ENCODE data around the gene OLA1.

Gene OLA1

DNA sequence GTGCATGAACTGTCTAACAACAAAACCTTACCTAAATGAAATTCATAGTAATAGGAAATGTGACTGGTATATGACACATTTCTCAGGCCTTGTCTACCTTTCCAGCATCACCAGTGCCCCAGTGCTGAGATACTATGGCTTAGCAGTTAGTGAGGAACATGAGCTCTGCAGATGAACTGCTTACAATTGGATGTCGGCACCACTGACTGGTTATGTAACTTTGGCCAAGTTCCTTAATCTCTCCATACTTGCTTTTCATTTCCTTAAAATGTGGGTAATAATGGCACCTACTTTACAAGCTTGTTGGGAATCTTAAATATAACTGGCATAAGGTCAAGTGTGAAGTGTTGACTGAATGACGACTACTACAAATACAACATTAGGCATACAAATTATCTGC is 136.3 kb downstream of the OLA1 start:
- no peak for DNase-seq

DNA sequence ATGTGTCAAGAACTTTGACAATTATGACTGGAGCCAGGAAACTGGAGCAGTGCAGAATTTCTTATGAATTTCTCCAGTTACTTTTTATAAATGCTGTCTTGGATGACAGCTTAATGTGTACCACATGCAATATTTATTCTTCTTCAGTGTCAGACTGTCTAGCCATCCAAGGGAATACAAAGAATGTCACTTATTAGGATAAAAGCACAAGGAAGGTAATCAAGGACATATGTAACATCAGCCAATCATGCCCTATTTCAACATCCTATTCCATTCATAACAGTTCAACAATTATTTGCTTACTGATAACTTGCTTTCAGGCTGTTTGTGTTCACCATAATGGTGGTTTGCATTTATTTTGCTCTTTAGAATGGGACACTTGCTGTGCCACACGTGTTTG is 139.8 kb downstream of the OLA1 start:
- no peak for DNase-seq

- DNase-seq = no peak
These were observed 141.6 kb downstream of the OLA1 start for GRCh38 chr2:174106736-174107135.

GRCh38 chr2:174094542-174094941 is 153.8 kb downstream of the OLA1 start:
- DNase-seq = no peak

DNA sequence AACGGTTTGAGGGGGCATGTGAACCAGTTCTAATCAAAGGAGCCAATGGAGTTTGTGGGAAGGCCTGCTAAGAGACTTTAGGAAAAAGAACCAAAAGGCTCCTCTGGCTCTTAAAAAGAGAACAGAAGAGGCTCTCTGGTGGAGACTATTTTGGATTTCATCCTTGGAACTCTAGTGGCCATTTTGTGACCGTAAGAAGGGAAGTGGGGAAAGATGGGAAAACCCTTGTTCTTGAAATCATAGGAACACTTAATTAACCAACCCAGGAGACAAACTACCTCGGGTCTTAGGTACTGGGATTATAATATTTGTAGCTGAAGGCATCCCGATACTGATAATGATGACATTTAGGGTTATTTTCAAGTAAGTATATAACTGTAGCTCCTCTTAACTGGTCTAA is 157.9 kb downstream of the OLA1 start:
- DNase-seq = no peak

GRCh38 chr2:174088706-174089460 is 159.4 kb downstream of the OLA1 start:
- DNase-seq = no peak

GRCh38 chr2:174086708-174087107 is 161.6 kb downstream of the OLA1 start:
- no peak for DNase-seq

DNA sequence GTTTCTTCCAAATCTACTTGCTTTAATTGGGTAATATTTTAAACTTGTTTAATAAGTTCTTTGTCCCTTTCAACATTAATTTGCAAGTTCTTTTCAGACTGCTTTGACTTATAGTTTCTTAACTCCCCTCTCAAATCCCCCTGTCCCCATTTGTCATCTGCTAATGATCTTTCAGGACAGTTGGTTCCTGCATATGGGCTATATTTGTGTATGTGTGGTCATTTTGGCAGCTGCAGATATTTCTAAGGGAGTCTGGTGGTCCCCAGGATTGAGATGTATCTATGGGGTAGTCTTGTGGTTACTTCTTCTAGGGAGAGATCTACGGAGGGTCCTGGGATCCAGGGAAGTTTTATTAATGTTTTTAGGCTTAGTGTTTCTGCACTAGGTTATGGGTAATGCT is 162.6 kb downstream of the OLA1 start:
- no peak for DNase-seq

DNA sequence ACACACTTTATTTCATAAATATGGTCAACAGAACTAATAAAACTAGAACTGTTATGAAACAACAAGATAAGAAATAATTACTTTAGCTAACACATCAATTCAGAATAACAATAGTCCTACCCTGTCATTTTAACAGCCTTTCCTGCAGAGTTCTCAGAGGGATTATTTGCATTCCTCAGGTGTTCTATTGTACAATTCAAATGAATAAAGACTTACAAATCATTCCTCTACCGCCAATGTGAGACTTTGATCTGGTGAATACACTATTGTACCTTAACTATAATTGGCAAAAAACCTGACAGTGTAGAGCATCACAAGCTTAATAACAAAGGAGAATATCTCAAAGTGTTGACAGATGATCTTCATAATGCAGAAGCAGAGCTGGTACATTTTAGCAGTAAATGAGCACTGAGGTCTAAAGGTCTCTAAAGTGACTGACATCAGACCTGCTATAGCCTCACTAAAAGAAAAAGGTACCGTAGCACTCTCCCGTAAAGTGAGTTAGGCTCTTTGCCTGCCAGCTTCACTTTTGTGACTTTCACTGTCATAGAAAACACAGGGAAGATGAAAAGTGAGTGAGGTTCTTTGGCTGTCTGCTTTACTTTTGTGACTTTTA is 164.4 kb downstream of the OLA1 start:
- DNase-seq = no peak

DNA sequence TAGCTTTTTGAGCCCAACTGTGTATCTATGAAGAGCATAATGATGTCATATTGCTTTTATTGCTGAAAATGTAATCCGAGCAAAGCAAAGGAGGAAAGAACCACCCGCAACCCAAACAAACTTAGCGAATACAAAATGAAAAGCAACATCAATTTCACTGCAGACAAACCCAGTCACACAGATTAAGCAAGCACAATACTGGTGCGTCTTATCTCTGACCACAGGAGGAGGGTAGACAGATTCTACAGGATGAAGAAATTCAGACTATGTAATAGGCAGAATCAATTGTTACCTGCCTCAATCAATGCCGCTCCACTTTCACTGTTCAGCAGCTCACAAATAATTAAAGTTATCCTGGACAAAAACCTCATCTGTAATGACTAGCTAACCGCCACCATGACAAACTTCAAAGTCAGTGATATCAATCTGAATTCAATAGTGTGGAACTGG is 167.6 kb downstream of the OLA1 start:
- no peak for DNase-seq

- DNase-seq = no peak
These were observed 170.1 kb downstream of the OLA1 start for GRCh38 chr2:174078275-174078674.

DNA sequence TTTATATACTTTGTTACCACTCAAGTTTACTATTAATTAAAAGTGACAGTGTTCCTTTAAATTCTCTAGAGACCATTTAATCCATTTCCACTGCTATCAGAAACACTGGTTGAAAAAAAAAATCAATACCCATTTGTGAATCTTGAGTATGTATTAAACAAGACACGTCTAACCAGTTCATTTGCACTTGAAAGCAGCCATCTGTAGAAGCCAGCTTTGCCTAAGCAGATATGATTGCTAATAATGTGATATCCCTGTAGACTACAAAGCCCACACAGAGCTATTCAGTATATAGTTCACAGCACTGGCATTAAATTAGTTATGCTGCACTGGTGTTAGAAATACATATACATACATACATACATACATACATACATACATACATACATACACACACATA is 171.4 kb downstream of the OLA1 start:
- DNase-seq = peak; percentile 15

- no peak for DNase-seq
These were observed 172.3 kb downstream of the OLA1 start for GRCh38 chr2:174076040-174076439.

DNA sequence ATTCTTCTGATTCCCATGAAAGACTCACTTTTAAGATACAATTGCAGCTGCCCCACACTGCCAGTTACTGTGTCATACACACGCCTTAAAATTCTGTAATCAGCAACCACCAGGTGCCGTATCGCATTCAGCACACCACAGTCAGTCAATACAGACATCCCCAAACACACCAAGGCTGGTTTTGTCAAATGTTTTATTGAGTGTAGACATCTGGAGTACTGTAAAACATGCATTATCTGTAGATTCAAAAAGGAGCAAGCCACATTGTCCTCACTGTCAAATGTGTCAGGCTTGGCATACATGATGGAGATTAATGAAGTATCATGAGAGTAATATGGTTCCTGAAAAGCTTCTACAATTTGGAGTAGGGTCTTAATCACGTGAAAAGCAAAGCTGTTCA is 173.5 kb downstream of the OLA1 start:
- DNase-seq = no peak

GRCh38 chr2:174072857-174073256 is 175.5 kb downstream of the OLA1 start:
- DNase-seq = no peak

- DNase-seq = no peak
These were observed 176.3 kb downstream of the OLA1 start for GRCh38 chr2:174072069-174072468.

DNA sequence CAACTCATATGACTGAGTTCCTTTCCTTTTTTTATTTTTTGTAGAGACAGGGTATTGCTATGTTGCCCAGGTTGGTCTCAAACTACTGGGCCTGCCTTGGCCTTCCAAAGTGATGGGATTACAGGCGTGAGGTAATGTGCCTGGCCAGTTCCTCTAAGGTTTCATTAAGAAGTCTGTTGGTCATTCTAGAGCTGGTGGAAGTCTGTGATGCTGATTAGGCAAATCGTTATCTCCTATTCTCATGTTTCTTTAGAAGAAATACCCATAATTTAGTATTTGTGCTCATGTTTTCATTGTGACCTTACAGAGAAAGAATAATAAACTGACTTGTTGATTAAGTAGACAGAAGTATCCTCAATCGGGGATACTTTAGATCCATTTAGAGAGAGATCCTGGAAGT is 177.0 kb downstream of the OLA1 start:
- DNase-seq = no peak

DNA sequence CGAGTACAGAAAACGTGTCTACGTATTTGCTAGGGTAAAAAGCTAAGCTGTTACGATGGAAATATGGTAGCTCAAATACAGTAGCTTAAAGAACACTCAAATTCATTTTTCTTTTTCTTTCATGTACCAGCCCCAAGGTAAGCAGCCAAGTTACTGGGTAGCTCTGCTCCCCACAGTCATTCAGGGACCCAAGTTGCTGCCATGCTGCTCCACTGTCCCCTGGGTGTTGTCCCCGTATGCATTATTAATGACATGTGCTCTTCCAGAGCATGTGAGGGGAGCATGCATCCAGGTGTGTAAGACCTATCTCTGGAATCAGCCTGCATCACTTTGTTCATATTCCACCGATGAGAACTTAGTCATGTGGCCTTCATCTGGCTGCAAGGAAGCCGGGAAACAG is 178.1 kb downstream of the OLA1 start:
- no peak for DNase-seq

GRCh38 chr2:174067815-174068214 is 180.5 kb downstream of the OLA1 start:
- no peak for DNase-seq

DNA sequence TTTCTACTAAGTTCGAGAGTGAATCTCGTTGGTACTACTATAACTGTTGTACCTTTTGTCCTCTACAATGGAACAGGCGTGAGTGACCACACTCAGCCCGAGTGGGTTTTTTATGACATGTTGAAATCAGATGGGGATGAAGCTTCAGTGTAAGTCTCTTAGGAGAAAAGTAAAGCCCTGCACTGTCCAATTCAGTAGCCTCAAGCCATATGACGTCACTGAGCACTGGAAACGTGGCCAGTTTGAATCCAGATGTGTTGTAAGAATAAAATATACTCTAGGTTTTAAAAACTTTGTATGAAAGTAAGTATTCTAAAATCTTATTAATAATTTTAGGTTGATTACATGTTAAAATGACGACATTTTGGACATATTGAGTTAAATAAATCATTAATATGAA is 181.5 kb downstream of the OLA1 start:
- no peak for DNase-seq

- DNase-seq = no peak
These were observed 184.7 kb downstream of the OLA1 start for GRCh38 chr2:174063492-174064092.

DNA sequence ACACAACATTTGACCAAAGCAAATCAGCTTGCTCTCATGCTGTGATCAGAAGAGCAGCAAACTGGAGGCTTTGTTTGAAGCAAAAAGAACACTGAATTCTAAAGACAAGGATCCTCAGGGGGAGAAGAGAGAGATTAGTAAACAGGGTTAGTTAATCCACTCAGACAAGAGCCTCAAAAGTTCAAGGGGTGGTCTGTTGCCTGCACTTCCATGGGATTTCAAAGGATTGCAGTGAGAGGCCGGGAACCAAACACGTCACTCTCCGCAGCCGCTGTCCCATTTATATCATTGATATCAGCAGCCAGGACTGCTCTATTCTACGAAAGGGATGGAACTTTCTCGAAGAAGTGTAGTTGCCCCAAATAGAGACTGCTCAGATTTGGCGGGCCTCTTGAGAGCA is 185.4 kb downstream of the OLA1 start:
- peak; percentile 20 for DNase-seq

DNA sequence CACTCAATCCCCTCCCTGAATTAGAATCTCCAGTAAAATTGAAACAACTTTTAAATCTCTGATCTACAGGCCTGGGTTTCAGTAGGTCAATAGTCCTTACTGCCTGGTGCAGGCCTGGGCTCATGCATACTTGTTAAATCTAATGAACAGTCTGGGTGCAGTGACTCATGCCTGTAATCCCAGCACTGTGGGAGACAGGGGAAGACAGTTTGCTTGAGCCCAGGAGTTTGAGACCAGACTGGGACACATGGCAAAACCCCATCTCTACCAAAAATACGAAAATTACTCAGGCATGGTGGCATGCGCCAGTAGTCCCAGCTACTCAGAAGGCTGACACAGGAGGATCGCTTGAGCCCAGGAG is 188.5 kb downstream of the OLA1 start:
- DNase-seq = no peak

- no peak for DNase-seq
These were observed 189.0 kb downstream of the OLA1 start for GRCh38 chr2:174059178-174059883.

Data from NCI-H82 (cell line).